Hair follicle dermal papilla cell (primary cell): ENCODE measurements around the gene OASL. TPM values are rescaled to one million over a fixed set of nuclear protein-coding genes. Genes with fewer than 3 reads are reported as not detected.

Experiments used
- small RNA-seq: library from RNA; depleted of rRNA; stranded (forward); fragments of <200 nt; gene quantifications from one replicate; pipeline ENCODE3, GENCODE V24; 2012
- total RNA-seq: library from RNA; depleted of rRNA; stranded (reverse); fragments of >200 nt; gene quantifications from 2 replicates; pipeline ENCODE4 v1.2.3, GENCODE V29; 2012

The OASL gene, protein sequence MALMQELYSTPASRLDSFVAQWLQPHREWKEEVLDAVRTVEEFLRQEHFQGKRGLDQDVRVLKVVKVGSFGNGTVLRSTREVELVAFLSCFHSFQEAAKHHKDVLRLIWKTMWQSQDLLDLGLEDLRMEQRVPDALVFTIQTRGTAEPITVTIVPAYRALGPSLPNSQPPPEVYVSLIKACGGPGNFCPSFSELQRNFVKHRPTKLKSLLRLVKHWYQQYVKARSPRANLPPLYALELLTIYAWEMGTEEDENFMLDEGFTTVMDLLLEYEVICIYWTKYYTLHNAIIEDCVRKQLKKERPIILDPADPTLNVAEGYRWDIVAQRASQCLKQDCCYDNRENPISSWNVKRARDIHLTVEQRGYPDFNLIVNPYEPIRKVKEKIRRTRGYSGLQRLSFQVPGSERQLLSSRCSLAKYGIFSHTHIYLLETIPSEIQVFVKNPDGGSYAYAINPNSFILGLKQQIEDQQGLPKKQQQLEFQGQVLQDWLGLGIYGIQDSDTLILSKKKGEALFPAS
- 0.12 and 0.49 TPM in 2 replicates for total RNA-seq

DNA sequence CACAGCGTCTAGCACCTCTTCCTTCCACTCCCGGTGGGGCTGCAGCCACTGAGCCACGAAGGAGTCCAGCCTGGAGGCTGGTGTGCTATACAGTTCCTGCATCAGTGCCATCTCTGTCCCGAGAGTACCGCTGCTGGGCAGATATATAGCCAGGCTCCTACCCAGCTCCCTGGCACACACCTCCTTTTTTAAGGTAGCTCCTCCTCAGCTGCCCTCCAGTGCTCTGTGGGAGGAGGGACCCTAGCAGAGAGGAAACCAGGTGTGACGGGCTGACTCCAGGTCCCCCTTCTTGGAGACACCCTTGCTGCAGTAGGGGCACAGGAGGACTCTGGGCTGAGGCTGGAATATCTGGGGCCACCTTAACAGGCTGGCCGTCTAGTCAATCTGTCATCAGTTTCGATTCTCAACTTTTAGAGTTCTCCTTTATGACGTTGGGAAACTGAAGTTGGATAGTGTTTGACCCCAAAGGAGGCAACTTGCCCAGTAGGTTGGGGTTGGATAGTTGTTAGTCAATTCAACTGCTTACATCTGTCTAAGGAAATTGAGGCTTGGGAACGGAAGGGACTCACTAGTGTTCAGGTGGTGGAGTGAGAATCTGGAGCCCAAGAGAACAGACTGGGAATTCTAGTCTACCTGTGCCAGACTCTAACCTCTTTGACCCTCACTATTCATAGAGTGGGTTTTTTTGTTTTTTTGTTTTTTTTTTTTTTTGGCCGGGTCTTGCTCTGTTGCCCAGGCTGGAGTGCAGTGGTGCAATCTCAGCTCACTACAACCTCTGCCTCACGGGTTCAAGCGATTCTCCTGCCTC is at the start of gene OASL:
Gene OASL (minus strand): TSS at position 386 of the 808 bp plus-strand sequence. CDS start 275 bp downstream, at position 111.

DNA sequence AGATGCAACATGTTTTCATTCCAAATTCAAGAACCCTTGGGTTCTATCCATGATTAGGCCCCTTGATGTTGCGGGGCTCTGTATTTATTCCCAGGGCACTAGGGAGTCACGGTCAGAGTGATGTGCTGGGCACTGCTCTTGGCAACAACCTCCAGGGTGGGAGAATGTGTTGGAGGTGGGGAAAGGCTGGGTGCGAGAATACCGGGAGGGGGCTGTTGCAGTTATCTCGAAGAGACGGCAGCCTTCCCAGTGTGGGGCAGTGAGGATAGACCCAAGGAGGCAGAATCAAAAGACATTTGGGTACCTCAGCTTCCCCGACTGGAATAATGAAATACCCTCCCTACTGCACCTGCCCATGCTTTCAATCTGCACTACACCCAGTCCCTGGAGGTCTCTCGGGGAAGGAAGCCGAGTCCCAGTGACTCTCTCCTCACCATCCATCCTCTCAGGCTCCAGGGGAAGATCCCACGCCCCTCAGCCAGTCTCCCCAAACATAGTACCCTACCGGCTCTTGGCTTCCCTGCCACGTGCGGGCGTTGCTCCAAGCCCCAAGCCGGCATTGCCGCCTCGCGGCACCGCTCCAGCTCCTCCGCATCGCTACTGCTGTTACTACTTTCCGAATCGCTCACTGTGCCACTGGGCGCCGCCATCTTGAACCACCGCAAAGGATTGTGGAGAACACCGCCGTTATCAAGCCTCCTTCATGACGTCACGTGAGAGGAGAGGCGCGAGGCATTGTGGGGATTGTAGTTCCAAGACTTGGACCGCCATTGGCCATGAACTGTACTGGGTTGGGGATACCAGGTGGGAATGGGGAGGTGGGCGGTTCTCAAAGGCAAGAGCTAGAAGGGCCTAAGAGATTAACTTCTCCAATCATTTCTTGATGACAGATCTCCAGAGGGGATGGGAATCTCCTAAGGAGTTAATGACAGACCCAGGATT is 22.9 kb downstream of the OASL start, which contains the start of gene C12orf43:
Gene C12orf43 (minus strand): TSS at position 663 of the 942 bp plus-strand sequence. CDS start 13 bp downstream, at position 650.

DNA sequence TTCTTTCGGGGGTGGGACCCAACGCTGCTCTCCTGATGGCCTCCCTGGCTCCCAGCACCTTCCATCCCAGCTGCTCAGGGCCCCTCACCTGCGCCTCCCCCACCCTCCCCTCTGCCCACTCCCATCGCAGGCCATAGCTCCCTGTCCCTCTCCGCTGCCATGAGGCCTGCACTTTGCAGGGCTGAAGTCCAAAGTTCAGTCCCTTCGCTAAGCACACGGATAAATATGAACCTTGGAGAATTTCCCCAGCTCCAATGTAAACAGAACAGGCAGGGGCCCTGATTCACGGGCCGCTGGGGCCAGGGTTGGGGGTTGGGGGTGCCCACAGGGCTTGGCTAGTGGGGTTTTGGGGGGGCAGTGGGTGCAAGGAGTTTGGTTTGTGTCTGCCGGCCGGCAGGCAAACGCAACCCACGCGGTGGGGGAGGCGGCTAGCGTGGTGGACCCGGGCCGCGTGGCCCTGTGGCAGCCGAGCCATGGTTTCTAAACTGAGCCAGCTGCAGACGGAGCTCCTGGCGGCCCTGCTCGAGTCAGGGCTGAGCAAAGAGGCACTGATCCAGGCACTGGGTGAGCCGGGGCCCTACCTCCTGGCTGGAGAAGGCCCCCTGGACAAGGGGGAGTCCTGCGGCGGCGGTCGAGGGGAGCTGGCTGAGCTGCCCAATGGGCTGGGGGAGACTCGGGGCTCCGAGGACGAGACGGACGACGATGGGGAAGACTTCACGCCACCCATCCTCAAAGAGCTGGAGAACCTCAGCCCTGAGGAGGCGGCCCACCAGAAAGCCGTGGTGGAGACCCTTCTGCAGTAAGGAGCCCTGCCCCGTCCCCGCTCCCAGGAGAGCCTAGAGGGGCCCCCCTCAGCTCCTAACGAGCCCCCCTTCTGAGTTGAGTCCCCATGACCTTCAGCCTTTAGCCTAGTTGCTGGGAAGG is 60.5 kb downstream of the OASL start, which contains the start of gene HNF1A:
Gene HNF1A (plus strand): TSS at position 248 of the 924 bp plus-strand sequence. CDS start 226 bp downstream, at position 474.

Small RNAs within 50 kb of the gene (small RNA-seq; reads per million reads assigned to genes)
- not detected for gene AC079602.2

Other genes starting within 250 kb of the OASL start
- 6.6 and 9.7 TPM in 2 replicates for gene SPPL3, start 134.9 kb downstream of the OASL start, total RNA-seq
- not detected in 2 replicates for gene HNF1A, start 60.7 kb downstream of the OASL start, total RNA-seq
- 12.6 and 13.8 TPM in 2 replicates for gene C12orf43, start 22.8 kb downstream of the OASL start, total RNA-seq
- 2.4 TPM in 2 replicates for gene P2RX7, start 93.6 kb upstream of the OASL start, total RNA-seq
- 19.0 and 30.0 TPM in 2 replicates for gene P2RX4, start 170.9 kb upstream of the OASL start, total RNA-seq